ELR (cell line): ENCODE results near the gene ARRDC1.
A peak's percentile ranks its signal among the peaks of the same experiment; 100 is the strongest.
"Not testable (repeated sequence)": the region's sequence is repeated elsewhere in the genome, so short reads cannot be mapped to it uniquely, and the experiment has no call there.

Source experiments
- DNase-seq: peaks from one replicate; pipeline ENCODE4 v3.0.0-alpha.2; 2015; ENCODE audit warnings: low read depth

The ARRDC1 gene

GRCh38 chr9:137605121-137606004 is at the start of gene ARRDC1:
Gene ARRDC1 (plus strand): TSS chr9:137605686. CDS start chr9:137605718, 32 bp downstream.
- DNase-seq, result peak; percentile 95

- DNase-seq, result no peak
Measured at GRCh38 chr9:137556069-137556838, 49.2 kb upstream of the ARRDC1 start.

- DNase-seq, result no peak
Measured at GRCh38 chr9:137558127-137558526, 47.4 kb upstream of the ARRDC1 start.

GRCh38 chr9:137564134-137564533 is 41.4 kb upstream of the ARRDC1 start:
- no peak for DNase-seq

GRCh38 chr9:137564817-137565411 is 40.6 kb upstream of the ARRDC1 start:
- no peak for DNase-seq

- not testable (repeated sequence) for DNase-seq
Measured at GRCh38 chr9:137568445-137568844, 37.0 kb upstream of the ARRDC1 start.

- DNase-seq, result no peak
Measured at GRCh38 chr9:137569609-137570203, 35.8 kb upstream of the ARRDC1 start.

- DNase-seq, result no peak
Measured at GRCh38 chr9:137570566-137570965, 34.9 kb upstream of the ARRDC1 start.

- no peak for DNase-seq
Measured at GRCh38 chr9:137574192-137574591, 31.3 kb upstream of the ARRDC1 start.

- no peak for DNase-seq
Measured at GRCh38 chr9:137575364-137575715, 30.1 kb upstream of the ARRDC1 start.

- DNase-seq, result peak; percentile 22
Measured at GRCh38 chr9:137575716-137576411, 29.6 kb upstream of the ARRDC1 start.

GRCh38 chr9:137578518-137579258 is 26.8 kb upstream of the ARRDC1 start, which contains the start of gene DPH7:
Gene DPH7 (minus strand): TSS chr9:137578925. CDS start chr9:137578777, 148 bp downstream.
- peak; percentile 95 for DNase-seq

GRCh38 chr9:137579259-137579604 is 26.3 kb upstream of the ARRDC1 start:
- no peak for DNase-seq

- no peak for DNase-seq
Measured at GRCh38 chr9:137580209-137580953, 25.1 kb upstream of the ARRDC1 start.

- no peak for DNase-seq
Measured at GRCh38 chr9:137580954-137581322, 24.5 kb upstream of the ARRDC1 start.

GRCh38 chr9:137581361-137582285 is 23.9 kb upstream of the ARRDC1 start:
- DNase-seq, result no peak

GRCh38 chr9:137582286-137582860 is 23.1 kb upstream of the ARRDC1 start:
- DNase-seq, result peak; percentile 44

GRCh38 chr9:137583347-137583746 is 22.1 kb upstream of the ARRDC1 start:
- no peak for DNase-seq

- DNase-seq, result no peak
Measured at GRCh38 chr9:137583957-137584356, 21.5 kb upstream of the ARRDC1 start.
